Endothelial cell of umbilical vein (primary cell): Measurements from ENCODE around the gene GRM2.

Experiments used
- CTCF ChIP-seq, 2 donors: IDR thresholded peaks; 1 replicate in 1 of 2; 2 replicates in 1 of 2; pipeline ENCODE4 v1.5.1; 2011; ENCODE audit warnings: low read length in 2 of 2, mild to moderate bottlenecking in 2 of 2, moderate library complexity in 2 of 2, control low read depth in 1 of 2, inconsistent platforms in 1 of 2, low read depth in 1 of 2; ENCODE audit not compliant: insufficient read depth in 1 of 2; ENCODE audit errors: extremely low read depth in 1 of 2
- EZH2 ChIP-seq: IDR thresholded peaks from 2 replicates; pipeline ENCODE4 v1.6.1; 2012; ENCODE audit warnings: borderline replicate concordance, low read depth, mild to moderate bottlenecking, moderate library complexity, low read length, inconsistent platforms; ENCODE audit not compliant: severe bottlenecking
- FOS ChIP-seq: IDR thresholded peaks from 2 replicates; pipeline ENCODE4 v1.6.1; 2011; ENCODE audit warnings: mild to moderate bottlenecking, low read length, moderate library complexity, borderline replicate concordance; ENCODE audit not compliant: insufficient read depth
- GATA2 ChIP-seq: IDR thresholded peaks from 2 replicates; pipeline ENCODE4 v1.7.0; 2011; ENCODE audit warnings: low read depth, mild to moderate bottlenecking, moderate library complexity, mixed read lengths, low read length; ENCODE audit not compliant: insufficient read length, insufficient read depth
- JUN ChIP-seq: IDR thresholded peaks from 2 replicates; pipeline ENCODE4 v1.6.1; 2011; ENCODE audit warnings: borderline replicate concordance, low read depth; ENCODE audit not compliant: insufficient read length, insufficient read depth
- MAX ChIP-seq: IDR thresholded peaks from 2 replicates; pipeline ENCODE4 v1.6.1; 2011; ENCODE audit not compliant: insufficient read depth, insufficient read length
- MYC ChIP-seq: IDR thresholded peaks from one replicate; pipeline ENCODE4 v1.6.1; 2011; ENCODE audit warnings: mild to moderate bottlenecking, low read depth, low read length
- POLR2A ChIP-seq: IDR thresholded peaks from 2 replicates; pipeline ENCODE4 v1.6.1; 2012; ENCODE audit warnings: low read depth, mild to moderate bottlenecking, control low read depth, low read length
- POLR2AphosphoS5 ChIP-seq: IDR thresholded peaks from 2 replicates; pipeline ENCODE4 v1.6.1; 2012; ENCODE audit warnings: low read depth, mild to moderate bottlenecking, control low read depth, low read length, moderate library complexity; ENCODE audit not compliant: insufficient read depth

GRCh38 chr3:51669241-51670052 is 37.4 kb upstream of the GRM2 start:
- TF ChIP-seq POLR2AphosphoS5 = no peak
- TF ChIP-seq JUN = no peak
- TF ChIP-seq POLR2A = no peak
- TF ChIP-seq EZH2 = no peak
- peak; percentile 98 for TF ChIP-seq CTCF (IDR thresholded peaks at IDR 0.05; ENCODE audit: extremely low read depth in 1 of 2, insufficient read depth in 1 of 2, low read depth in 1 of 2, low read length in 2 of 2)
- TF ChIP-seq MAX = no peak
- no peak for TF ChIP-seq MYC
- TF ChIP-seq FOS = no peak
- TF ChIP-seq GATA2 = no peak
